ENCODE measurements around the gene UNG. TPM values are rescaled to one million over a fixed set of nuclear protein-coding genes. Genes with fewer than 3 reads are reported as not detected.

UNG gene
- total RNA-seq, 4 donors from 2014 or later: 19.0 to 58.6 (median 21.3) TPM

DNA sequence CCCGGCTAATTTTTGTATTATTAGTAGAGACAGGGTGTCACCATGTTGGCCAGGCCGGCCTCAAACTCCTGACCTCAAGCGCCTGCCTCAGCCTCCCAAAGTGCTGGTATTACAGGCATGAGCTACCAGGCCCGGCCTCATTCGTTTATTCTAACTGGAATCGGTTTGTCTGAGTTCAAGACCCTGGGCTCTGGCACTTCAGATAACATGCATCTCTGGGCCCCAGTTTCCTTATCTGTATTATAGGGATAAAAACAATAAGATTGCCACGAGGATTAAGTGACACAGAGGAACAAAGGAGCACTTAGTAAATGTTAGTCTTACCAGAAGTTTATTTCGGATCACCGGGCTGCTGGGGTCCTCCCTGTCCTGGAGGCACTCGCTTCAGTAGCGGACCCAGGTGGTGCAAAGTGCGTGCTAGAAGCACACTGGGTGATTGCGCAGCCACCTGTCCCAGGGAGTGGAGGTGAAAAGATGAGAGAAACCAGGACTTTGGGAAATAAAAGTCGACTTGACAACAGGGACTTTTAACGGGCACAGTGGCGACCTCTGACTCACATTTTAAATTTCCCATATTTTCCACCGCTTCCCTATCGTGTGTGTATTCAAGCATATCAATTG is 56.5 kb downstream of the UNG start:
- Histone ChIP-seq H3K27me3 (no peaks in the 10 kb centered on the region), H3K4me1 (peaks cover 0 to 32% (median 1%) of the 10 kb centered on the region in 4 donors), H3K4me3 (peak overlapping the region; percentile 58 to 60 (median 58)), H3K27ac (peak overlapping the region; percentile 63 to 82 (median 81)), H3K36me3 (no peaks in the 10 kb centered on the region), H3K9me3 (no peaks in the 10 kb centered on the region)
- DNase-seq: no peak
- TF ChIP-seq CTCF (IDR thresholded peaks at IDR 0.05) (no peak), POLR2A (IDR thresholded peaks at IDR 0.05) (peak in 1 of 2 donors; percentile 7)

DNA sequence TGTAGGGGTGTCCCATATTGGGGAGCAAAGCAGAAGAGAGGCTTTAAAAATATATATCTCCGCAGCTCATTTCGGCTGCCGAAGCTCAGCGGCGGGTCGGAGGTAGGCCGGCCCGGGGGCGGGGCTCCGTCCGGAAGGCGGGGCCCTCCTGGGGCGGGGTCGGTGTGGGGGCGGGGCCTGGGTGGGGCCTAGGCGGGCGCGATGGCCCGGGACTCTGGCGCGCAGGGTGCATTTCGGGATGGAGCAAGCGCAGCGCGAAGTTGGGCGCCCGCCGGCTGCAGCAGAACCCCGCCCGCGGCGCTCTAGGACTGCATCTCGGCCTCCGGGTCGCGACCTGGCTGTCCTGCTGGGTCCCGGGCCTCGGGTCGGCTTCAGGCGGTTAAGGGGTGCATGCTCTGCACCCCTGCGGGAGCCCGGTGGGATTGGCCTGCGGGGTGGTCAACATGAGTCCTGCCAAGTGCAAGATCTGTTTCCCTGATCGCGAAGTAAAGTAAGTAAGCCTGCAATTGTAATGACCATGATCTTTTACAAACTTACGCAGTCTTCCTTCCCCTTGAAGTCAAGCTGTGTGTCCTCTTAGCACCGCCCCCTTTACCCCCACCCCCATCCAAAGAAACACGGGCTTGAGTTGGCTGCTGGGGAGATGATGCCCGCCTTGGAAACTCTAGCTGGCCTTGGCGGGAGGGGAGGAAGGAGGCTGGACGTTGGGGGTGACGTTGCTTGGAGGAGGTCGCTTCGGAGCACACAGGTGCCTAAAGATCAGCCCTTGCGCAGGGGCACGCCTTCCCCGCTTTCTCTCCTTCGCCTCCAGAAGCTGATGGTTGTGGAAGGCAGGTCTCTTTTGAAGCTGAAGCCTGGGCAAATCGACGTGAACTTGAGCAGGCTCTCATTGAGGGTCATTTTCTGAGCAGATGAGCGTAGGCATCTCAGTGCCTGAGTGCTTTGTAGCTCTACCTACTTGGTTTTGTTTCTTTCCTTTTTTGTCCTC is 57.3 kb downstream of the UNG start:
- Histone ChIP-seq H3K27ac (peak overlapping the region; percentile 63 to 82 (median 81)), H3K4me3 (peak overlapping the region; percentile 58 to 60 (median 58)), H3K36me3 (no peaks in the 10 kb centered on the region), H3K4me1 (peaks cover 0 to 32% (median 1%) of the 10 kb centered on the region in 4 donors), H3K9me3 (no peaks in the 10 kb centered on the region), H3K27me3 (no peaks in the 10 kb centered on the region)
- peak; percentile 76 to 91 (median 89) for DNase-seq
- TF ChIP-seq CTCF (IDR thresholded peaks at IDR 0.05) (no peak), POLR2A (IDR thresholded peaks at IDR 0.05) (peak in 1 of 2 donors; percentile 10)

DNA sequence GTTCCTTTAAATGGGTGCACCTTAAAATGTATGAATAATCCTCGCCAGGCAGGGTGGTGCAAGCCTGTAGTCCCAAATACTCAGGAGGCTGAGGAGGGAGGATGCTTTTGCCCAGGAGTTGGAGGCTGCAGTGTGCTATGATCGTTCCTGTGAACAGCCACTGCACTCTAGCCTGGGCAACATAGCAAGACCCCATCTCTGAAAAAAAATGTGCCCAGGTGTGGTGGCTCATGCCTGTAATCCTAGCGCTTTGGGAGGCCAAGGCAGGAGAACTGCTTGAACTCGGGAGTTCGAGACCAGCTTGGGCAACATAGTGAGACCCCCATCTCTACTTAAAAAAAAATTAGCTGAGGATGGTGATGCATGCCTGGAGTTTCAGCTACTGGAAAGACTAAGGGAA is 58.6 kb downstream of the UNG start:
- TF ChIP-seq POLR2A (IDR thresholded peaks at IDR 0.05) (no peak), CTCF (IDR thresholded peaks at IDR 0.05) (no peak)
- H3K27ac ChIP-seq: no peak overlapping the region
- H3K4me3 ChIP-seq: no peak overlapping the region
- H3K4me1 ChIP-seq: peaks cover 0 to 25% (median 1%) of the 10 kb centered on the region in 4 donors
- no peaks in the 10 kb centered on the region for H3K9me3 ChIP-seq
- DNase-seq: no peak
- no peaks in the 10 kb centered on the region for H3K36me3 ChIP-seq
- no peaks in the 10 kb centered on the region for H3K27me3 ChIP-seq

GRCh38 chr12:109156586-109156985 is 59.2 kb downstream of the UNG start:
- Histone ChIP-seq H3K9me3 (no peaks in the 10 kb centered on the region), H3K4me3 (no peak overlapping the region), H3K27me3 (no peaks in the 10 kb centered on the region), H3K4me1 (peaks cover 0 to 25% (median 1%) of the 10 kb centered on the region in 4 donors), H3K27ac (no peak overlapping the region), H3K36me3 (no peaks in the 10 kb centered on the region)
- DNase-seq: no peak
- TF ChIP-seq CTCF (IDR thresholded peaks at IDR 0.05) (no peak), POLR2A (IDR thresholded peaks at IDR 0.05) (no peak)

DNA sequence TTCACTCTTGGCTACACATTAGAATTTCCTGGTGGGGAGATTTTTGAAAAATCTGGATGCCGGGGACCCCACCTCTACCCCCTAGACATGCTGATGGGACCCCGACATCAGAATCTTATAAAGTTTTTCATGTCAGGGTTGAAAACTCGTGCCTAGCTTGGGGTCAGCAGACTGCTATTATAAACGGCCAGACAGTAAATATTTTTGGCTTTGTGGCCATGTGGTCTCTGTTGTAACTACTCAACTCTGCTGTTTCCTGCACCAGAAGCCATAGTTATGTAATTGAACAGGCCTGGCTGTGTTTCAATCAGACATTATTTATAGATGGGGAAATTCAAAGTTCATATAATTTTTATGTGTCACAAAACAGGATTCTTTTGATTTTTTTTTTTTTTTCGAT is 60.6 kb downstream of the UNG start:
- DNase-seq: no peak
- TF ChIP-seq POLR2A (IDR thresholded peaks at IDR 0.05) (no peak), CTCF (IDR thresholded peaks at IDR 0.05) (no peak)

More for the DNA sequence above, 60.6 kb downstream of the UNG start:
- H3K27ac ChIP-seq: peak overlapping the region in 3 of 4 donors; percentile 32 to 57 (median 34)
- H3K4me3 ChIP-seq: no peak overlapping the region
- no peaks in the 10 kb centered on the region for H3K36me3 ChIP-seq
- no peaks in the 10 kb centered on the region for H3K27me3 ChIP-seq
- H3K9me3 ChIP-seq: no peaks in the 10 kb centered on the region
- peaks cover 0 to 25% (median 1%) of the 10 kb centered on the region in 4 donors for H3K4me1 ChIP-seq
